Measurements from ENCODE around the gene RPN2. TPM values are rescaled to one million over a fixed set of nuclear protein-coding genes. Genes with fewer than 3 reads are reported as not detected.
A peak's percentile ranks its signal among the peaks of the same experiment; 100 is the strongest.

The RPN2 gene
- total RNA-seq, 1 experiment from 2014 or later = 234 TPM

DNA sequence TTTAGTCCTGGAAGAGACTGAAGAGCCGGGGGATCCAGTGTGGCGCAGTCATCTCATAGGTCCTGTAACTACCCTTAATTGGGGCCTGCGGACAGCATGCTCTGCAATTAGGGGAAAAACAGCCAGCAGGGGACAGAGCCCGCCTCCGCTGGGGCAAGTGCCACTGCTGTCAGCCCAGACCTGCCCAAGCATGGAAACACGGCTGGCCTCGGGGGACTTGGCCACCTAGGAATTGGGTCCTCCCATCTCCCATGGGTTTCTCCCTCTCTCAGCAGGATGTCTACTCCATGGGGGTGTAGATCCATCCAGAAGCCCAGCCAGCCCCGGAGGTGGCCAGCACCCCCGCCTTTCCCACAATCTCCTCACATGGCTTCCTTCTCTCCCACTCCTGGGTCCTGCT is 78.9 kb downstream of the RPN2 start:
- peaks cover 6 to 7% of the 10 kb centered on the region in 2 experiments for H3K9me3 Mint-ChIP-seq
- no peak overlapping the region for H2BK12ac ChIP-seq (ENCODE audit: insufficient read length, low read depth, low read length)
- H4K8ac ChIP-seq (replicated peaks; ENCODE audit: insufficient read length, low read depth, low read length) = no peak overlapping the region
- no peak overlapping the region for H3K27ac ChIP-seq (ENCODE audit: insufficient read length, low read depth, low read length)
- H3K79me1 ChIP-seq (ENCODE audit: insufficient read depth, low read depth, low read length, poor library complexity, severe bottlenecking) = no peaks in the 10 kb centered on the region
- H3K79me2 ChIP-seq (ENCODE audit: insufficient read depth, low read length) = no peaks in the 10 kb centered on the region
- peak; percentile 62 for DNase-seq
- H2BK15ac ChIP-seq (ENCODE audit: low read depth, low read length) = no peak overlapping the region
- peaks cover 42 to 44% of the 10 kb centered on the region in 2 experiments for H3K4me1 Mint-ChIP-seq
- H3K4ac ChIP-seq (ENCODE audit: low read depth, low read length) = no peak overlapping the region
- no peaks in the 10 kb centered on the region for H4K20me1 ChIP-seq (ENCODE audit: control insufficient read depth, insufficient read depth, insufficient read length)
- H3K27me3 ChIP-seq (ENCODE audit: insufficient read depth, low read length) = no peaks in the 10 kb centered on the region
- no peak overlapping the region for H2AFZ ChIP-seq (ENCODE audit: low read length)
- H3K14ac ChIP-seq (ENCODE audit: insufficient read depth, low read length) = no peak overlapping the region
- H3K56ac ChIP-seq (ENCODE audit: insufficient read length, low read depth, low read length) = no peak overlapping the region
- H3K9ac ChIP-seq (ENCODE audit: extremely low read depth, insufficient read length, low read length) = no peak overlapping the region
- H3K36me3 Mint-ChIP-seq (ENCODE audit: insufficient read depth in 1 of 3, low read depth in 3 of 3) = peaks cover 4 to 8% (median 6%) of the 10 kb centered on the region in 3 experiments; a peak in 4 of 7 replicates
- no peak overlapping the region for H3T11ph ChIP-seq (ENCODE audit: low read length)
- H2BK20ac ChIP-seq (ENCODE audit: low read depth, low read length, poor library complexity, severe bottlenecking) = no peak overlapping the region
- TF ChIP-seq, protein P1, sequence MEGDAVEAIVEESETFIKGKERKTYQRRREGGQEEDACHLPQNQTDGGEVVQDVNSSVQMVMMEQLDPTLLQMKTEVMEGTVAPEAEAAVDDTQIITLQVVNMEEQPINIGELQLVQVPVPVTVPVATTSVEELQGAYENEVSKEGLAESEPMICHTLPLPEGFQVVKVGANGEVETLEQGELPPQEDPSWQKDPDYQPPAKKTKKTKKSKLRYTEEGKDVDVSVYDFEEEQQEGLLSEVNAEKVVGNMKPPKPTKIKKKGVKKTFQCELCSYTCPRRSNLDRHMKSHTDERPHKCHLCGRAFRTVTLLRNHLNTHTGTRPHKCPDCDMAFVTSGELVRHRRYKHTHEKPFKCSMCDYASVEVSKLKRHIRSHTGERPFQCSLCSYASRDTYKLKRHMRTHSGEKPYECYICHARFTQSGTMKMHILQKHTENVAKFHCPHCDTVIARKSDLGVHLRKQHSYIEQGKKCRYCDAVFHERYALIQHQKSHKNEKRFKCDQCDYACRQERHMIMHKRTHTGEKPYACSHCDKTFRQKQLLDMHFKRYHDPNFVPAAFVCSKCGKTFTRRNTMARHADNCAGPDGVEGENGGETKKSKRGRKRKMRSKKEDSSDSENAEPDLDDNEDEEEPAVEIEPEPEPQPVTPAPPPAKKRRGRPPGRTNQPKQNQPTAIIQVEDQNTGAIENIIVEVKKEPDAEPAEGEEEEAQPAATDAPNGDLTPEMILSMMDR (conservative IDR thresholded peaks at IDR 0.05) = no peak; the same call in 2 of the 3 replicates
- no peak overlapping the region for H2BK120ac ChIP-seq (ENCODE audit: low read depth, low read length, poor library complexity, severe bottlenecking)
- H4K5ac ChIP-seq (ENCODE audit: insufficient read length, low read depth, low read length) = no peak overlapping the region
- no peak overlapping the region for H3K23ac ChIP-seq (ENCODE audit: insufficient read length, low read depth, low read length)
- WGBS (ENCODE audit: extremely low coverage, insufficient read length, low lambda C conversion rate) = no CpG with 5 or more reads among the region's 9 CpGs
- no peak overlapping the region for H3K18ac ChIP-seq (ENCODE audit: insufficient read length, low read depth, low read length)
- H3K4me3 Mint-ChIP-seq = no peak overlapping the region
- no peaks in the 10 kb centered on the region for H3K9me3 ChIP-seq (ENCODE audit: control insufficient read depth, low read depth, low read length)
- peaks cover 1% of the 10 kb centered on the region; the same call in 1 of the 2 replicates for H3K27me3 Mint-ChIP-seq (ENCODE audit: low read depth)
- no peak overlapping the region for H4K91ac ChIP-seq (ENCODE audit: insufficient read length, low read depth, low read length)
- H3K23me2 ChIP-seq (ENCODE audit: insufficient read length, low read depth, low read length, poor library complexity, severe bottlenecking) = no peaks in the 10 kb centered on the region
- H3K4me1 ChIP-seq (ENCODE audit: insufficient read depth, low read length) = no peaks in the 10 kb centered on the region; the same call in 1 of the 2 replicates
- H2BK5ac ChIP-seq (ENCODE audit: insufficient read length, low read length) = no peak overlapping the region
- H2AK5ac ChIP-seq (ENCODE audit: insufficient read length, low read length) = no peak overlapping the region
- H3K27ac Mint-ChIP-seq = peak overlapping the region; percentile 61 to 70 (median 65); a peak in 4 of 7 replicates
- H3K4me2 ChIP-seq (ENCODE audit: insufficient read depth, insufficient read length, low read length) = no peak overlapping the region
